Smooth muscle cell (in vitro differentiated cells): ENCODE results near the gene KATNB1. TPM values are rescaled to one million over a fixed set of nuclear protein-coding genes. Genes with fewer than 3 reads are reported as not detected.

Source experiments
- DNase-seq: peaks from one replicate; lab custom pipeline; 2025; ENCODE audit not compliant: unreplicated experiment; lab: John Stamatoyannopoulos, UW
- H2AFZ ChIP-seq: fragments of 200-600 bp; sonication (generic); 2 replicates; pipeline ENCODE4 v1.6.0; 2016; ENCODE audit warnings: antibody characterized with exemption, low read depth, mild to moderate bottlenecking
- H3F3A ChIP-seq: fragments of 200-600 bp; sonication (generic); 2 replicates; pipeline ENCODE4 v1.6.0; 2017; ENCODE audit warnings: antibody characterized with exemption, low read depth
- H3K27ac ChIP-seq: fragments of 200-600 bp; sonication (generic); 2 replicates; pipeline ENCODE4 v1.5.1; 2016; ENCODE audit warnings: low read depth, mild to moderate bottlenecking
- H3K27me3 ChIP-seq: fragments of 200-600 bp; sonication (generic); 2 replicates; pipeline ENCODE4 v1.6.1; 2016; ENCODE audit warnings: low read depth, mild to moderate bottlenecking
- H3K36me3 ChIP-seq: fragments of 200-600 bp; sonication (generic); 2 replicates; pipeline ENCODE4 v1.5.1; 2016; ENCODE audit warnings: low read depth
- H3K4me1 ChIP-seq: fragments of 200-600 bp; sonication (generic); 2 replicates; pipeline ENCODE4 v1.5.1; 2016; ENCODE audit warnings: low read depth
- H3K4me2 ChIP-seq: fragments of 200-600 bp; sonication (generic); 2 replicates; pipeline ENCODE4 v1.6.0; 2016; ENCODE audit warnings: mild to moderate bottlenecking
- H3K4me3 ChIP-seq: fragments of 200-600 bp; sonication (generic); 2 replicates; pipeline ENCODE4 v1.5.1; 2016; ENCODE audit warnings: mild to moderate bottlenecking
- H3K79me2 ChIP-seq: fragments of 200-600 bp; sonication (generic); 2 replicates; pipeline ENCODE4 v1.6.0; 2016; ENCODE audit warnings: low read depth, mild to moderate bottlenecking
- H3K9ac ChIP-seq: fragments of 200-600 bp; sonication (generic); 2 replicates; pipeline ENCODE4 v1.6.0; 2016; ENCODE audit warnings: low read depth
- H3K9me3 ChIP-seq: fragments of 200-600 bp; sonication (generic); replicated peaks from 2 replicates; pipeline ENCODE4 v1.5.1; 2016; ENCODE audit warnings: low read depth
- H4K20me1 ChIP-seq: fragments of 200-600 bp; sonication (generic); 2 replicates; pipeline ENCODE4 v1.6.0; 2016; ENCODE audit warnings: low read depth
- CTCF ChIP-seq: fragments of 200-600 bp; sonication (generic); IDR thresholded peaks from 2 replicates; pipeline ENCODE4 v1.5.1; 2017; ENCODE audit warnings: borderline replicate concordance, mild to moderate bottlenecking, antibody characterized with exemption; ENCODE audit not compliant: insufficient read depth, poor library complexity, severe bottlenecking
- WGBS: methylation state at CpG from one replicate; pipeline ENCODE4 v1.1.7; 2016; ENCODE audit warnings: low lambda C conversion rate; 5-methylcytosine and 5-hydroxymethylcytosine counted together
- polyA plus RNA-seq: library from polyadenylated mRNA; unstranded; fragments of >200 nt; fragmentation: Nextera tagmentation; extraction: Ambion mirVana; gene quantifications from 2 replicates; pipeline ENCODE4 v1.2.1, GENCODE V29; 2016
- total RNA-seq: library from RNA; depleted of rRNA; stranded (reverse); fragments of >200 nt; gene quantifications from 2 replicates; pipeline ENCODE4 v1.2.3, GENCODE V29; 2014

KATNB1 gene
- total and polyA plus RNA-seq, 2 experiments from 2014 or later = 11.9 to 23.6 TPM

- Histone ChIP-seq H3K79me2 (no peaks in the 10 kb centered on the region), H4K20me1 (no peaks in the 10 kb centered on the region), H3K4me2 (peak within 1 kb of the TSS; percentile 66), H3K9me3 (no peaks in the 10 kb centered on the region), H3K27me3 (no peaks in the 10 kb centered on the region), H3K9ac (no peak within 1 kb of the TSS), H3K27ac (no peak within 1 kb of the TSS), H2AFZ (no peak within 1 kb of the TSS), H3F3A (no peaks in the 10 kb centered on the region), H3K4me1 (no peaks in the 10 kb centered on the region), H3K36me3 (no peaks in the 10 kb centered on the region), H3K4me3 (peak within 1 kb of the TSS; percentile 26)
- no peak for DNase-seq
- TF ChIP-seq CTCF = no peak
- 49% methylated on average over 8 of the region's 8 CpGs for WGBS
Measured at GRCh38 chr16:57694725-57695679, 40.6 kb upstream of the KATNB1 start, which contains the start of gene DRC7. DRC7 (plus strand) TSS chr16:57694806; CDS start chr16:57697950, 3,144 bp downstream.

- no peaks in the 10 kb centered on the region for H3K27me3 ChIP-seq
Measured at GRCh38 chr16:57695680-57696069, 39.9 kb upstream of the KATNB1 start.

GRCh38 chr16:57696240-57696639, 39.3 kb upstream of the KATNB1 start:
- Histone ChIP-seq H3K36me3 (no peaks in the 10 kb centered on the region), H3K4me2 (no peak overlapping the region), H3K9ac (no peak overlapping the region), H3F3A (no peaks in the 10 kb centered on the region), H3K27me3 (no peaks in the 10 kb centered on the region), H3K79me2 (no peaks in the 10 kb centered on the region), H4K20me1 (no peaks in the 10 kb centered on the region), H3K4me1 (no peaks in the 10 kb centered on the region), H3K27ac (no peak overlapping the region), H3K9me3 (no peaks in the 10 kb centered on the region), H3K4me3 (no peak overlapping the region), H2AFZ (no peak overlapping the region)
- no peak for TF ChIP-seq CTCF
- 89% methylated on average over 7 of the region's 7 CpGs for WGBS
- no peak for DNase-seq

More at GRCh38 chr16:57695680-57696069, 39.9 kb upstream of the KATNB1 start:
- Histone ChIP-seq H3K4me1 (no peaks in the 10 kb centered on the region), H3K4me3 (no peak overlapping the region), H3K4me2 (no peak overlapping the region), H3K27ac (no peak overlapping the region), H3K79me2 (no peaks in the 10 kb centered on the region), H2AFZ (no peak overlapping the region), H3K9me3 (no peaks in the 10 kb centered on the region), H3F3A (no peaks in the 10 kb centered on the region), H4K20me1 (no peaks in the 10 kb centered on the region), H3K9ac (no peak overlapping the region), H3K36me3 (no peaks in the 10 kb centered on the region)
- no peak for TF ChIP-seq CTCF
- no peak for DNase-seq
- 92% methylated on average over 5 of the region's 5 CpGs for WGBS
